HL-60 (cell line): Measurements from ENCODE around the gene CHN1.

Source experiments
- CTCF ChIP-seq: IDR thresholded peaks from one replicate; pipeline ENCODE4 v1.5.1; 2011; ENCODE audit warnings: low read length, control low read depth, inconsistent platforms; ENCODE audit not compliant: insufficient read depth
- GABPA ChIP-seq: IDR thresholded peaks from 2 replicates; pipeline ENCODE4 v1.6.1; 2012; ENCODE audit warnings: low read depth
- POLR2AphosphoS5 ChIP-seq: IDR thresholded peaks from 2 replicates; pipeline ENCODE4 v1.6.1; 2012; ENCODE audit warnings: low read depth
- SPI1 ChIP-seq: IDR thresholded peaks from 2 replicates; pipeline ENCODE4 v1.6.1; 2012; ENCODE audit warnings: low read depth, mild to moderate bottlenecking, borderline replicate concordance
- TF ChIP-seq, protein P1 (sequence below): IDR thresholded peaks from 2 replicates; pipeline ENCODE4 v1.6.1; 2012; ENCODE audit warnings: low read depth; ENCODE audit not compliant: insufficient replicate concordance

GRCh38 chr2:174992886-174993285 lies 12.3 kb downstream of the CHN1 start:
- no peak for TF ChIP-seq CTCF
- TF ChIP-seq POLR2AphosphoS5, result no peak
- TF ChIP-seq, protein P1, sequence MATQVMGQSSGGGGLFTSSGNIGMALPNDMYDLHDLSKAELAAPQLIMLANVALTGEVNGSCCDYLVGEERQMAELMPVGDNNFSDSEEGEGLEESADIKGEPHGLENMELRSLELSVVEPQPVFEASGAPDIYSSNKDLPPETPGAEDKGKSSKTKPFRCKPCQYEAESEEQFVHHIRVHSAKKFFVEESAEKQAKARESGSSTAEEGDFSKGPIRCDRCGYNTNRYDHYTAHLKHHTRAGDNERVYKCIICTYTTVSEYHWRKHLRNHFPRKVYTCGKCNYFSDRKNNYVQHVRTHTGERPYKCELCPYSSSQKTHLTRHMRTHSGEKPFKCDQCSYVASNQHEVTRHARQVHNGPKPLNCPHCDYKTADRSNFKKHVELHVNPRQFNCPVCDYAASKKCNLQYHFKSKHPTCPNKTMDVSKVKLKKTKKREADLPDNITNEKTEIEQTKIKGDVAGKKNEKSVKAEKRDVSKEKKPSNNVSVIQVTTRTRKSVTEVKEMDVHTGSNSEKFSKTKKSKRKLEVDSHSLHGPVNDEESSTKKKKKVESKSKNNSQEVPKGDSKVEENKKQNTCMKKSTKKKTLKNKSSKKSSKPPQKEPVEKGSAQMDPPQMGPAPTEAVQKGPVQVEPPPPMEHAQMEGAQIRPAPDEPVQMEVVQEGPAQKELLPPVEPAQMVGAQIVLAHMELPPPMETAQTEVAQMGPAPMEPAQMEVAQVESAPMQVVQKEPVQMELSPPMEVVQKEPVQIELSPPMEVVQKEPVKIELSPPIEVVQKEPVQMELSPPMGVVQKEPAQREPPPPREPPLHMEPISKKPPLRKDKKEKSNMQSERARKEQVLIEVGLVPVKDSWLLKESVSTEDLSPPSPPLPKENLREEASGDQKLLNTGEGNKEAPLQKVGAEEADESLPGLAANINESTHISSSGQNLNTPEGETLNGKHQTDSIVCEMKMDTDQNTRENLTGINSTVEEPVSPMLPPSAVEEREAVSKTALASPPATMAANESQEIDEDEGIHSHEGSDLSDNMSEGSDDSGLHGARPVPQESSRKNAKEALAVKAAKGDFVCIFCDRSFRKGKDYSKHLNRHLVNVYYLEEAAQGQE, result no peak
- no peak for TF ChIP-seq GABPA
- TF ChIP-seq SPI1, result no peak
